Stimulated activated CD4-positive, alpha-beta T cell treated with anti-CD3 and anti-CD28 coated beads, TNF-alpha, amount 100 ng/mL, for 4 hours (primary cell): Measurements from ENCODE around the gene AJUBA.

Source experiments
- DNase-seq, 3 experiments: peaks; one replicate each; pipeline ENCODE4 v3.0.0-alpha.2; 2020; ENCODE audit warnings: low read depth in 3 of 3

The AJUBA gene

DNA sequence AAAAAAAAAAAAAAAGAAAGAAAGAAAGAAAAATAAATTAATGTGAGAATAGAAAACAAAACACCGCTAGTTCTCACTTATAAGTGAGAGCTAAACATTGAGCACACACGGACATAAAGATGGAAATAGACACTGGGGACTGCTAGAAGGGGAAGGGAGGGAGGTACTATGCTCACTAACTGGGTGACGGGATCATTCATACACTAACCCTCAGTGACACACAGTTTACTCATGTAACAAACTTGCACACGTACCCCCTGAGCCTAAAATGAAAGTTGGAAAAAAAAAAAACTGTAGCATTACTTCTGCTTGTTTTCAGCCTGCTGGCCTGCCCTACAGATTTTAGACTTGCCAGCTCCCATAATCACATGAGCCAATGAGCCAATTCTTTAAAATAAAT, 42.7 kb downstream of the AJUBA start:
- DNase-seq, result no peak

- no peak for DNase-seq
Measured at GRCh38 chr14:22935156-22935555, 47.2 kb downstream of the AJUBA start.

- no peak for DNase-seq
Measured at GRCh38 chr14:22932146-22932545, 50.2 kb downstream of the AJUBA start.

DNA sequence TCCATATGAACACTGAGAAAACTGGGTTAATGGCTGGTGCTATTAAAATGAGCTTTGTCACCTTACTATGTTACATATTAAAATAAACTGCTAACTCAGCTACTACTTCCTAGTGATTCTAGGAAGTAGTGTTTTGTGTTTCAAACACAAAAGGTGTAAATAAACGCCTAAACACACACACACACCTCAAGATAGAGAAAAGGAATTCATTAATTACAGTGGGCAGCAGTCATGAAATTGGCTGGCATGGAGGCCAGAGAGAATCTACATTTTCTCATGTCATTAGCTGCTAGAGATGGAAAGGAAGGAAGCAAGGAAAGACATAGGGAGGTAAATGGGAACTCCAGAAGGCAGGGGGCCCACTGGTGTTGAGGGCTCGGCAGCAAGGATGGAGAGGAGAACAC, 52.4 kb downstream of the AJUBA start:
- no peak for DNase-seq

- peak; percentile 86 to 96 (median 95) for DNase-seq
Measured at GRCh38 chr14:22929104-22929960, 53.0 kb downstream of the AJUBA start, which contains the start of gene PRMT5. Gene PRMT5 (minus strand): TSS chr14:22929376. CDS start chr14:22929361, 15 bp downstream.

GRCh38 chr14:22928237-22929103, 53.9 kb downstream of the AJUBA start:
- DNase-seq, result no peak

DNA sequence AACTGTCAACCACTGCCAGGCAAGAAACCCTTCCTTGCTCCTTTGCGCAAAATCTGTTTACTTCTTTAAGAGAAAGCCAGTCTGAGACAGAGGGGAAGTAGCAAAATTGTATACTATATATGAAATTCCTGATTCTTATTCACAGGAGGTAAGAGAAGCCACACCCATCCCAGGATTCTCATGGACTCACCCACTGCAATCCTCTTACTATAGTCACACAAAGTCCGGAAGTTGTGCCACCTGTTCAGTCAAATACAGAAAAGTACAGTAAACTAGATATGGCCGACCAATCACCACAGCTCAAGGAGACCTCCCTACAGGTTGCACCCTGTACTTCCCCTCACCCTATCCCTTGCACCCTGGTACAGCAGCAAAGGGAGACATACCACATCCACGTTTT, 56.0 kb downstream of the AJUBA start:
- no peak for DNase-seq

GRCh38 chr14:22925513-22925912, 56.8 kb downstream of the AJUBA start:
- no peak for DNase-seq

GRCh38 chr14:22923746-22924145, 58.6 kb downstream of the AJUBA start:
- no peak for DNase-seq

- no peak for DNase-seq
Measured at GRCh38 chr14:22922294-22922693, 60.1 kb downstream of the AJUBA start.
